HepG2 (cell line): ENCODE results near the gene S100A5. TPM values are rescaled to one million over a fixed set of nuclear protein-coding genes. Genes with fewer than 3 reads are reported as not detected.

Experiments used
- BRD4 ChIP-seq: sonication (generic); formaldehyde crosslinking; IDR thresholded peaks from 2 replicates; pipeline ENCODE4 v1.4.0; 2020; ENCODE audit warnings: missing genetic modification reagents
- CREB1 ChIP-seq, 2 experiments: fragments of 450-650 bp in 1 of 2; IDR thresholded peaks; 2 replicates each; pipeline ENCODE4 v1.6.1; 2016 to 2017; ENCODE audit warnings: control low read depth in 1 of 2, mild to moderate bottlenecking in 1 of 2, missing compliant biosample characterization in 1 of 2, missing genetic modification characterization in 1 of 2
- HIC2 ChIP-seq: sonication (generic); formaldehyde crosslinking; IDR thresholded peaks from 2 replicates; pipeline ENCODE4 v1.9.0; 2022; ENCODE audit warnings: low read depth, missing genetic modification reagents
- ISL2 ChIP-seq: sonication (generic); formaldehyde crosslinking; IDR thresholded peaks from 2 replicates; pipeline ENCODE4 v1.5.0; 2020; ENCODE audit warnings: missing genetic modification reagents
- KLF12 ChIP-seq: sonication (generic); formaldehyde crosslinking; IDR thresholded peaks from 2 replicates; pipeline ENCODE4 v1.4.0; 2020; ENCODE audit warnings: missing genetic modification reagents, borderline replicate concordance
- KLF16 ChIP-seq, 2 experiments: sonication (generic) in 1 of 2; formaldehyde crosslinking in 1 of 2; IDR thresholded peaks; 2 replicates each; pipeline versions ENCODE4 v1.6.1 to v1.8.0; 2016 to 2023; ENCODE audit warnings: missing genetic modification reagents in 2 of 2, missing compliant biosample characterization in 1 of 2
- LCORL ChIP-seq, 2 experiments: fragments of 450-650 bp in 1 of 2; sonication (generic) in 1 of 2; formaldehyde crosslinking in 1 of 2; IDR thresholded peaks; 2 replicates each; pipeline versions ENCODE4 v1.5.0 to v1.6.1; 2017 to 2020; ENCODE audit warnings: antibody characterized with exemption in 1 of 2, missing genetic modification reagents in 1 of 2
- MXI1 ChIP-seq: IDR thresholded peaks from 3 replicates; pipeline ENCODE4 v1.6.1; 2012; ENCODE audit warnings: low read depth, low read length, inconsistent platforms, borderline replicate concordance
- SOX13 ChIP-seq, 3 experiments: fragments of 450-650 bp in 1 of 3; sonication (generic) in 1 of 3; formaldehyde crosslinking in 1 of 3; IDR thresholded peaks in 2 of 3; conservative IDR thresholded peaks in 1 of 3; 2 replicates each; pipeline versions ENCODE4 v1.5.0 to v1.6.1; 2016 to 2020; ENCODE audit warnings: antibody characterized with exemption in 1 of 3, mild to moderate bottlenecking in 1 of 3, missing compliant biosample characterization in 1 of 3, missing genetic modification reagents in 1 of 3, moderate library complexity in 1 of 3
- TEAD3 ChIP-seq: optimal IDR thresholded peaks from 2 replicates; pipeline ENCODE3; 2016; ENCODE audit warnings: borderline replicate concordance
- XRCC5 ChIP-seq: fragments of 200-400 bp; formaldehyde crosslinking; optimal IDR thresholded peaks from 2 replicates; pipeline ENCODE3; 2017; ENCODE audit warnings: mild to moderate bottlenecking, low read length
- ZEB1 ChIP-seq: IDR thresholded peaks from 2 replicates; pipeline ENCODE4 v1.6.1; 2012; ENCODE audit warnings: mild to moderate bottlenecking, low read depth, inconsistent platforms; ENCODE audit not compliant: insufficient replicate concordance
- ZNF230 ChIP-seq: sonication (generic); formaldehyde crosslinking; IDR thresholded peaks from 2 replicates; pipeline ENCODE4 v1.4.0; 2020; ENCODE audit warnings: mild to moderate bottlenecking, missing genetic modification reagents
- ZNF333 ChIP-seq: sonication (generic); formaldehyde crosslinking; IDR thresholded peaks from 2 replicates; pipeline ENCODE4 v1.4.0; 2020; ENCODE audit warnings: mild to moderate bottlenecking, missing genetic modification reagents, borderline replicate concordance
- ZNF550 ChIP-seq: sonication (generic); formaldehyde crosslinking; IDR thresholded peaks from 2 replicates; pipeline ENCODE4 v1.4.0; 2020; ENCODE audit warnings: mild to moderate bottlenecking, missing genetic modification reagents, borderline replicate concordance
- ZNF644 ChIP-seq: IDR thresholded peaks from 2 replicates; pipeline ENCODE4 v1.6.1; 2016; ENCODE audit warnings: low read depth
- ZNF713 ChIP-seq: sonication (generic); formaldehyde crosslinking; IDR thresholded peaks from 2 replicates; pipeline ENCODE4 v1.4.0; 2020; ENCODE audit warnings: mild to moderate bottlenecking, missing genetic modification reagents
- ZNF782 ChIP-seq: sonication (generic); formaldehyde crosslinking; IDR thresholded peaks from 2 replicates; pipeline ENCODE4 v1.4.0; 2020; ENCODE audit warnings: missing genetic modification reagents, mild to moderate bottlenecking, borderline replicate concordance
- polyA plus RNA-seq, 8 experiments: library from polyadenylated mRNA; depleted of rRNA in 3 of 8; stranded (reverse) in 7 of 8; unstranded in 1 of 8; fragments of >200 nt; fragmentation: Illumina TruSeq in 4 of 8; extraction: Trizol in 4 of 8; gene quantifications; 2 replicates each; pipeline versions ENCODE4 v1.2.1 to v1.2.3, GENCODE V29; 2011 to 2016; ENCODE audit warnings: low read depth in 4 of 8, missing spikeins in 1 of 8, mixed read lengths in 1 of 8; ENCODE audit not compliant: insufficient read depth in 1 of 8
- total RNA-seq, 5 experiments: library from RNA; depleted of rRNA; stranded (reverse); fragments of >200 nt; fragmentation: Illumina TruSeq; extraction: Trizol; gene quantifications; 2 replicates each; pipeline ENCODE4 v1.2.3, GENCODE V29; 2016; ENCODE audit warnings: low read depth in 1 of 5
- TF ChIP-seq, protein P1 (sequence below), 2 experiments: sonication (generic) in 1 of 2; formaldehyde crosslinking in 1 of 2; IDR thresholded peaks; 2 replicates each; pipeline versions ENCODE4 v1.4.0 to v1.6.1; 2016 to 2020; ENCODE audit warnings: borderline replicate concordance in 1 of 2, low read depth in 1 of 2, mild to moderate bottlenecking in 1 of 2, missing genetic modification reagents in 1 of 2
- TF ChIP-seq, protein P2 (sequence below): sonication (generic); formaldehyde crosslinking; IDR thresholded peaks from 2 replicates; pipeline ENCODE4 v1.4.0; 2020; ENCODE audit warnings: missing genetic modification reagents

S100A5 gene
- total and polyA plus RNA-seq, 2 of the 13 experiments (the other 11 are each of a cell fraction or from before 2014, with no cell fraction given), result not detected

- 0 out of 2 replicates have a peak, but pooled peaks have one; percentile 13 for TF ChIP-seq SOX13 (IDR thresholded peaks at IDR 0.05)
- peak in 1 of 2 experiments; percentile 76; a peak in 2 of 4 replicates for TF ChIP-seq SOX13 (CRISPR knock-in tag; conservative IDR thresholded peaks at IDR 0.05 in 1 of 2, IDR thresholded peaks at IDR 0.05 in 1 of 2)
- TF ChIP-seq ZNF230 (CRISPR knock-in tag), result 0 out of 2 replicates have a peak, but pooled peaks have one; percentile 42
- peak; percentile 83 for TF ChIP-seq TEAD3 (CRISPR knock-in tag)
- TF ChIP-seq CREB1 (IDR thresholded peaks at IDR 0.05), result no peak
- TF ChIP-seq CREB1 (CRISPR knock-in tag; IDR thresholded peaks at IDR 0.05), result no peak
- TF ChIP-seq KLF12 (CRISPR knock-in tag), result peak; percentile 44; the same call in 1 of the 2 replicates
- TF ChIP-seq HIC2 (CRISPR knock-in tag), result peak; percentile 94
- no peak for TF ChIP-seq LCORL (IDR thresholded peaks at IDR 0.05)
- TF ChIP-seq LCORL (CRISPR knock-in tag; IDR thresholded peaks at IDR 0.05), result peak; percentile 78
- TF ChIP-seq BRD4, result peak; percentile 36; the same call in 1 of the 2 replicates
- 0 out of 2 replicates have a peak, but pooled peaks have one; percentile 5 for TF ChIP-seq ZNF644 (CRISPR knock-in tag)
- TF ChIP-seq MXI1, result peak; percentile 12; the same call in 1 of the 3 replicates
- peak; percentile 44; the same call in 1 of the 2 replicates for TF ChIP-seq ZNF782 (CRISPR knock-in tag)
- TF ChIP-seq ZEB1, result no peak
- no peak for TF ChIP-seq ZNF333 (CRISPR knock-in tag)
- TF ChIP-seq KLF16 (CRISPR knock-in tag; IDR thresholded peaks at IDR 0.05), result no peak
- TF ChIP-seq XRCC5, result peak; percentile 32
- TF ChIP-seq ZNF550 (CRISPR knock-in tag), result 0 out of 2 replicates have a peak, but pooled peaks have one; percentile 55
- TF ChIP-seq, protein P1, sequence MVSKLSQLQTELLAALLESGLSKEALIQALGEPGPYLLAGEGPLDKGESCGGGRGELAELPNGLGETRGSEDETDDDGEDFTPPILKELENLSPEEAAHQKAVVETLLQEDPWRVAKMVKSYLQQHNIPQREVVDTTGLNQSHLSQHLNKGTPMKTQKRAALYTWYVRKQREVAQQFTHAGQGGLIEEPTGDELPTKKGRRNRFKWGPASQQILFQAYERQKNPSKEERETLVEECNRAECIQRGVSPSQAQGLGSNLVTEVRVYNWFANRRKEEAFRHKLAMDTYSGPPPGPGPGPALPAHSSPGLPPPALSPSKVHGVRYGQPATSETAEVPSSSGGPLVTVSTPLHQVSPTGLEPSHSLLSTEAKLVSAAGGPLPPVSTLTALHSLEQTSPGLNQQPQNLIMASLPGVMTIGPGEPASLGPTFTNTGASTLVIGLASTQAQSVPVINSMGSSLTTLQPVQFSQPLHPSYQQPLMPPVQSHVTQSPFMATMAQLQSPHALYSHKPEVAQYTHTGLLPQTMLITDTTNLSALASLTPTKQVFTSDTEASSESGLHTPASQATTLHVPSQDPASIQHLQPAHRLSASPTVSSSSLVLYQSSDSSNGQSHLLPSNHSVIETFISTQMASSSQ (IDR thresholded peaks at IDR 0.05; ENCODE audit: low read depth), result no peak
- TF ChIP-seq, protein P1 (CRISPR knock-in tag; IDR thresholded peaks at IDR 0.05; ENCODE audit: borderline replicate concordance), result peak; percentile 72; the same call in 1 of the 2 replicates
- no peak for TF ChIP-seq ISL2 (CRISPR knock-in tag)
- TF ChIP-seq, protein P2, sequence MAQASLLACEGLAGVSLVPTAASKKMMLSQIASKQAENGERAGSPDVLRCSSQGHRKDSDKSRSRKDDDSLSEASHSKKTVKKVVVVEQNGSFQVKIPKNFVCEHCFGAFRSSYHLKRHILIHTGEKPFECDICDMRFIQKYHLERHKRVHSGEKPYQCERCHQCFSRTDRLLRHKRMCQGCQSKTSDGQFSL (CRISPR knock-in tag), result peak; percentile 29; the same call in 1 of the 2 replicates
- TF ChIP-seq ZNF713 (CRISPR knock-in tag), result no peak
Observed at GRCh38 chr1:153566414-153567371, 26.0 kb upstream of the S100A5 start (continued).
